Fibroblast of the aortic adventitia (primary cell): Measurements from ENCODE around the gene SUPT4H1. TPM values are rescaled to one million over a fixed set of nuclear protein-coding genes. Genes with fewer than 3 reads are reported as not detected.

Experiments
- DNase-seq: peaks from one replicate; pipeline ENCODE4 v3.0.0-alpha.2; 2010; ENCODE audit warnings: low read depth
- H3K4me3 ChIP-seq: 2 replicates; pipeline ENCODE4 v1.5.1; 2011; ENCODE audit warnings: low read depth, mild to moderate bottlenecking, control low read depth, low read length, moderate library complexity
- CTCF ChIP-seq: IDR thresholded peaks from 2 replicates; pipeline ENCODE4 v1.5.1; 2011; ENCODE audit warnings: mild to moderate bottlenecking, low read length, control low read depth, inconsistent platforms; ENCODE audit not compliant: insufficient read depth
- total RNA-seq: library from RNA; depleted of rRNA; stranded (reverse); fragments of >200 nt; gene quantifications from 2 replicates; pipeline ENCODE4 v1.2.3, GENCODE V29; 2012; ENCODE audit warnings: low replicate concordance

Gene SUPT4H1
- total RNA-seq, 1 donor: 34.9 TPM

- no peak for TF ChIP-seq CTCF
- no peak overlapping the region for H3K4me3 ChIP-seq
- DNase-seq: no peak
Observed at GRCh38 chr17:58385359-58385899, 33.4 kb upstream of the SUPT4H1 start.

GRCh38 chr17:58384897-58385296 is 32.9 kb upstream of the SUPT4H1 start:
- DNase-seq: no peak

GRCh38 chr17:58383892-58384462 is 32.0 kb upstream of the SUPT4H1 start:
- DNase-seq: no peak
- no peak for TF ChIP-seq CTCF
- H3K4me3 ChIP-seq: no peak overlapping the region

More at GRCh38 chr17:58384897-58385296, 32.9 kb upstream of the SUPT4H1 start:
- no peak for TF ChIP-seq CTCF
- no peak overlapping the region for H3K4me3 ChIP-seq

GRCh38 chr17:58382872-58383242 is 30.9 kb upstream of the SUPT4H1 start:
- no peak for DNase-seq
- H3K4me3 ChIP-seq: no peak overlapping the region
- TF ChIP-seq CTCF: no peak

- DNase-seq: no peak
- H3K4me3 ChIP-seq: no peak overlapping the region
- TF ChIP-seq CTCF: no peak
Observed at GRCh38 chr17:58382108-58382871, 30.3 kb upstream of the SUPT4H1 start.

GRCh38 chr17:58381124-58382035 is 29.4 kb upstream of the SUPT4H1 start:
- no peak for DNase-seq
- no peak for TF ChIP-seq CTCF
- no peak overlapping the region for H3K4me3 ChIP-seq
